HG03064 (cell line): ENCODE results near the gene C19orf44.
"Not testable (repeated sequence)": the region's sequence is repeated elsewhere in the genome, so short reads cannot be mapped to it uniquely, and the experiment has no call there.

ENCODE experiments used
- ATAC-seq: cut with Tn5 transposase; IDR thresholded peaks from one replicate; pipeline ENCODE4 v1.9.1; 2021; ENCODE audit warnings: low read depth; ENCODE audit not compliant: unreplicated experiment

Gene C19orf44

GRCh38 chr19:16495982-16496612 lies at the start of gene C19orf44, which contains the start of gene CALR3:
TSS of gene C19orf44 (plus strand) at chr19:16496394. CDS start at chr19:16500793, 4,399 bp downstream.
TSS of gene CALR3 (minus strand) at chr19:16496167. CDS start at chr19:16496129, 38 bp downstream.
- peak; percentile 92 for ATAC-seq

GRCh38 chr19:16446724-16447368 lies 49.3 kb upstream of the C19orf44 start:
- no peak for ATAC-seq

- ATAC-seq, result not testable (repeated sequence)
Observed at GRCh38 chr19:16448872-16449271, 47.3 kb upstream of the C19orf44 start.

GRCh38 chr19:16449330-16449961 lies 46.7 kb upstream of the C19orf44 start:
- no peak for ATAC-seq

GRCh38 chr19:16452325-16452724 lies 43.9 kb upstream of the C19orf44 start:
- ATAC-seq, result no peak

GRCh38 chr19:16454351-16454918 lies 41.8 kb upstream of the C19orf44 start:
- no peak for ATAC-seq

- no peak for ATAC-seq
Observed at GRCh38 chr19:16455489-16455888, 40.7 kb upstream of the C19orf44 start.

- no peak for ATAC-seq
Observed at GRCh38 chr19:16456652-16457194, 39.5 kb upstream of the C19orf44 start.

- no peak for ATAC-seq
Observed at GRCh38 chr19:16457195-16457953, 38.8 kb upstream of the C19orf44 start.

- ATAC-seq, result no peak
Observed at GRCh38 chr19:16457954-16458331, 38.3 kb upstream of the C19orf44 start.

GRCh38 chr19:16458391-16459341 lies 37.5 kb upstream of the C19orf44 start:
- ATAC-seq, result no peak

GRCh38 chr19:16459680-16460079 lies 36.5 kb upstream of the C19orf44 start:
- no peak for ATAC-seq

GRCh38 chr19:16460454-16460853 lies 35.7 kb upstream of the C19orf44 start:
- ATAC-seq, result no peak

- no peak for ATAC-seq
Observed at GRCh38 chr19:16461630-16462051, 34.6 kb upstream of the C19orf44 start.

GRCh38 chr19:16462757-16463250 lies 33.4 kb upstream of the C19orf44 start:
- no peak for ATAC-seq

- ATAC-seq, result no peak
Observed at GRCh38 chr19:16463341-16463990, 32.7 kb upstream of the C19orf44 start.

GRCh38 chr19:16463991-16464575 lies 32.1 kb upstream of the C19orf44 start:
- ATAC-seq, result no peak

GRCh38 chr19:16465239-16465638 lies 31.0 kb upstream of the C19orf44 start:
- no peak for ATAC-seq
